Skeletal muscle tissue (tissue), 4 donors: Measurements from ENCODE around the gene TNFRSF14. TPM values are rescaled to one million over a fixed set of nuclear protein-coding genes. Genes with fewer than 3 reads are reported as not detected.
"Not testable (repeated sequence)": the region's sequence is repeated elsewhere in the genome, so short reads cannot be mapped to it uniquely, and the experiment has no call there.

Experiments used
- H3K27ac ChIP-seq: one replicate; pipeline ENCODE4 v1.7.0; 2013; ENCODE audit warnings: mild to moderate bottlenecking, low read depth, low read length, inconsistent platforms
- H3K27me3 ChIP-seq, 3 donors: one replicate each; pipeline ENCODE4 v1.7.0; 2013; ENCODE audit warnings: low read length in 3 of 3; ENCODE audit not compliant: control insufficient read depth in 3 of 3, insufficient read depth in 3 of 3
- H3K36me3 ChIP-seq, 3 donors: one replicate each; pipeline ENCODE4 v1.7.0; 2013; ENCODE audit warnings: low read length in 3 of 3; ENCODE audit not compliant: control insufficient read depth in 3 of 3, insufficient read depth in 3 of 3
- H3K4me1 ChIP-seq, 3 donors: one replicate each; pipeline ENCODE4 v1.7.0; 2013; ENCODE audit warnings: low read length in 3 of 3, mild to moderate bottlenecking in 3 of 3; ENCODE audit not compliant: control insufficient read depth in 3 of 3, insufficient read depth in 3 of 3
- H3K4me3 ChIP-seq, 3 donors: one replicate each; pipeline ENCODE4 v1.7.0; 2013; ENCODE audit warnings: low read length in 3 of 3
- H3K9ac ChIP-seq, 3 donors: one replicate each; pipeline ENCODE4 v1.7.0; 2013; ENCODE audit warnings: low read length in 3 of 3, mild to moderate bottlenecking in 3 of 3, moderate library complexity in 2 of 3, low read depth in 1 of 3
- H3K9me3 ChIP-seq, 3 donors: one replicate each; pipeline ENCODE4 v1.7.0; 2013; ENCODE audit warnings: low read length in 3 of 3; ENCODE audit not compliant: control insufficient read depth in 3 of 3
- total RNA-seq: library from RNA; depleted of rRNA; stranded (reverse); fragments of >200 nt; gene quantifications from one replicate; pipeline ENCODE4 v1.2.3, GENCODE V29; 2014
- donor health status: Osteomylitis.

Gene TNFRSF14
- total RNA-seq, 1 donor from 2014 or later, result 11.5 TPM

DNA sequence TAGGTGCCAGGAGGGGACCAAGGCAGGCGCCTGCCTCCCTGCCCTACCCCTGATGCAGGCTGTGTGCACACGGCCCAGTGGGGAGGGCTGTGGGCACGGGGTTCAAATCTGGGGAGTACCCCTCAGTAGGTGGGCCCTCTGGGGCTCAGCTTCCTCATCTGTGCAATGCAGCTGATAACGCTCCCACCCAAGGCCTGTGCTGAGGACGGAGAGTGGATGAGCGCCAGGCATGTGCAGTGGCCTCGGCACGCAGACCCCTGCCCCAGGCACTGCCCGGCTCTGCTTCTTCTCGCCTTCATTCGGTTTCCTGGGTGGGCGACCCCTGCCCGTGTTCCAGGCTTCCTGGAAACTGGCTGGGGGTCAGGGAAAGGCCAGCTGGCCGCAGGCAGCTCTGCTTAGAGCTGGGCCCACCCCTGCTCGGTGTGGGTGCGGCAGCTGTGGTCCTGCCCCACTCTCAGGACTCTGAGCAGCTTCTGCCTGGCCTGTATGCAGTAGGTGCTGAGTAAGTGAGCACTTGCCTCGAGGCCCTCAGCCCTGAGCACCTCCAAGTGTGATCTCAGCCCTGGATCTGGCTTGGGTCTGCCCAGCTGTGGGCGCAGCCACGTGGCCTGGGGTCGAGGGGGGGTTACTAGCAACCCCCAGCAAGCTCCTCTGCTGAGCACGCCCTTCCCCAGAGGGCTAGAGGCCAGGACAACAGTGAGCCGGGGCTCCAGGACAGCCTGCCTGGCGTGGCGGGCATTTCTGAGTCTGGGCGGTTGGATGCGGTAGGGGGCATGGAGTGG lies 11.9 kb upstream of the TNFRSF14 start:
- Histone ChIP-seq H3K27me3 (peaks cover 55 to 72% (median 58%) of the 10 kb centered on the region in 3 donors), H3K9ac (peak overlapping the region in 1 of 3 donors; percentile 25), H3K36me3 (no peaks in the 10 kb centered on the region), H3K9me3 (no peaks in the 10 kb centered on the region), H3K4me1 (peaks cover 37 to 46% (median 40%) of the 10 kb centered on the region in 3 donors), H3K4me3 (no peak overlapping the region), H3K27ac (no peak overlapping the region)

GRCh38 chr1:2544875-2545640 lies 11.1 kb upstream of the TNFRSF14 start:
- Histone ChIP-seq H3K4me1 (peaks cover 38 to 47% (median 41%) of the 10 kb centered on the region in 3 donors), H3K9me3 (no peaks in the 10 kb centered on the region), H3K27me3 (peaks cover 51 to 65% (median 51%) of the 10 kb centered on the region in 3 donors), H3K27ac (no peak overlapping the region), H3K4me3 (no peak overlapping the region), H3K36me3 (no peaks in the 10 kb centered on the region), H3K9ac (no peak overlapping the region)

DNA sequence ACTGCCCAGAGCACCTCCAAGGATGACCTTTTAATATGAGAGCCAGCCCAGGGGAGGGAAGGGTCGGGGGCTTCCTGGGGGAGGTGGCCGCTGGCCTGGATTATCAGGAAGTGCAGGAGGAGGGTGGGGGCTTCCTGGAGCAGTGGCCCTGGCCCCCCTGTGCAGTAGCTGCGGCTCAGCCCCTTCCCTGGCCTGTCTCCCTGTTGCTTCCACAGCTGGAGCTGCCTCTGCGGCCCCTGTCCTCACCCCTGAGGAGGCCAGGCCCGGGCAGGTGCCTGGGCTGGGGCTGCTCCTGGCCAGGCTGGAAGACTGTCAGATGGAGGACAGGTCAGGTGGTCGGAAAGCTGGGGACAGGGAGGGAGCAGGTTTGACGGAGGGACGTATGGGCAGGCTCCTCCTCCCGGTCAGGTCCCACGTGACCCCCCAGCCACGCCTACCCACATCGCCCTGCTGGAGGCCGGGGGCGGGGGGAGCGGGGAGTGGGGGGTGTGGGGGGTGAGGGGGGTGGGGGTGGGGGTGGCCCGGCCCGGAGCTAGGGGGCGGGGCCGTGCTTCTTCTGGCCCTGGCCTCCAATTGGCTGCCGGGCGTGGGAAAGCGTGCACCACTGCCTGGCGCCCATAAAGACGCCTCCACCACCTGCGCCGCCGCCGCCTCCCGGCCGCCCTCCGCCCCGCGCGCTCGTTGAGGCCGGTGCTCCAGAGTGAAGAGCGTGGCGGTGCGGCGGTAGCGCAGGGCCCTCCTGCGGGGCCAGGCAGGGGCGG lies 10.2 kb upstream of the TNFRSF14 start:
- H3K36me3 ChIP-seq, result no peaks in the 10 kb centered on the region

GRCh38 chr1:2546515-2547209 lies 9.5 kb upstream of the TNFRSF14 start:
- H3K9me3 ChIP-seq, result no peaks in the 10 kb centered on the region
- H3K4me3 ChIP-seq, result peak overlapping the region; percentile 32 to 60 (median 51)
- H3K27me3 ChIP-seq, result peaks cover 40 to 55% (median 42%) of the 10 kb centered on the region in 3 donors
- H3K36me3 ChIP-seq, result no peaks in the 10 kb centered on the region
- H3K4me1 ChIP-seq, result peaks cover 38 to 47% (median 39%) of the 10 kb centered on the region in 3 donors
- H3K27ac ChIP-seq, result peak overlapping the region; percentile 90
- peak overlapping the region; percentile 10 to 81 (median 38) for H3K9ac ChIP-seq

More for the DNA sequence above, 10.2 kb upstream of the TNFRSF14 start:
- Histone ChIP-seq H3K27ac (peak overlapping the region; percentile 90), H3K9me3 (no peaks in the 10 kb centered on the region), H3K4me1 (peaks cover 38 to 47% (median 41%) of the 10 kb centered on the region in 3 donors), H3K4me3 (peak overlapping the region in 2 of 3 donors; percentile 32 to 60), H3K9ac (peak overlapping the region in 1 of 3 donors; percentile 62), H3K27me3 (peaks cover 46 to 60% (median 47%) of the 10 kb centered on the region in 3 donors)

DNA sequence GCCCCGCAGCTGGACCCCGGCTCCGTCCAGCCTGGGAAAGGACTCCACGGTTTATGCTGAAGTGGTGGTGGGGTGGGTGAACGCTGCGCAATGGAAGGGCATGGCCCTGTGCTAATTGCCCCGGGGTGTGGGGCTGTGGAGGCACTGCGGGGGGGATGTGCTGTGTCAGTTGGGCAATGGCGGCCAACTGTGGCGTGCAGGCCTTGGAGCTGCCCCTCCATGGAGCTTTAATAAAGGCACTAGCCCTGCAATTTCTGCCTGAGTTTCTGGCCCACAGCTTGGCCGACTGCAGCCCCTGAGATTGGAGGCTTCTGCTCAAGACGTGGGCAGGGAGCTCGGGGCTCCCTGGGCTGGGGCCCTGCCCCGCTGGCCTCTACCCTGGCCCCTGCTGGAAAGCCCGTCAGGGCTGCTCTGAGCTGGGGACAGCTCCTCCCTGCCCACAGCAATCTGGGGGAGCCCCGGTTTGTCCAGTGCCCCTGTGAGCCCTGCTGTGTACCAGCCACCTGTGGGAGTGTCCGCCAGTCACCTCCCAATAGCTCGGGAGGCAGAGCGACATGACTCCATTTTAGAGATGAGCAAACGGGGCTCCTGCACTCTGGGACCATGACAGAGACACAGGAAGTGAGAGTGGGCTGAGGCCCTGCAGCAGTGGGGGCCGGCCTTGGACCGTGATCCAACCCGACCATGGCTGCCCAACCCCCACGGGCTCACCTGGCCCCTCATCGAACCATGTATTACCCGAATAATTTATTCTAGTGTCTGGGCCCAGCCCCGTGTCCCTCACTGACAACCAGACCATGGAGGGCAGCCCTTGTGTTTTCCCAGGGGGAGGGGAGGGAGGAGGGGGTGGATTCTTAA lies 8.7 kb upstream of the TNFRSF14 start:
- Histone ChIP-seq H3K27ac (peak overlapping the region; percentile 90), H3K4me3 (peak overlapping the region; percentile 23 to 61 (median 51)), H3K27me3 (peaks cover 33 to 50% (median 37%) of the 10 kb centered on the region in 3 donors), H3K9me3 (no peaks in the 10 kb centered on the region), H3K36me3 (no peaks in the 10 kb centered on the region), H3K9ac (peak overlapping the region; percentile 38 to 81 (median 43)), H3K4me1 (peaks cover 38 to 47% (median 39%) of the 10 kb centered on the region in 3 donors)

GRCh38 chr1:2548068-2548589 lies 8.0 kb upstream of the TNFRSF14 start:
- Histone ChIP-seq H3K27me3 (peaks cover 27 to 43% (median 30%) of the 10 kb centered on the region in 3 donors), H3K4me1 (peaks cover 38 to 47% (median 39%) of the 10 kb centered on the region in 3 donors), H3K27ac (peak overlapping the region; percentile 90), H3K9ac (peak overlapping the region; percentile 43 to 81 (median 71)), H3K36me3 (no peaks in the 10 kb centered on the region), H3K4me3 (peak overlapping the region; percentile 51 to 61 (median 51)), H3K9me3 (no peaks in the 10 kb centered on the region)

- peaks cover 30 to 40% (median 33%) of the 10 kb centered on the region in 3 donors for H3K4me1 ChIP-seq
- H3K27ac ChIP-seq, result peak overlapping the region; percentile 87
- H3K36me3 ChIP-seq, H3K9me3 ChIP-seq: not testable (repeated sequence)
- H3K27me3 ChIP-seq, result peaks cover 21 to 29% (median 21%) of the 10 kb centered on the region in 3 donors
- H3K4me3 ChIP-seq, result peak overlapping the region in 2 of 3 donors; percentile 14 to 58
- peak overlapping the region in 2 of 3 donors; percentile 64 to 81 for H3K9ac ChIP-seq
Measured at GRCh38 chr1:2549367-2550029, 6.7 kb upstream of the TNFRSF14 start.

- Histone ChIP-seq H3K27me3 (peaks cover 15 to 20% (median 16%) of the 10 kb centered on the region in 3 donors), H3K9ac (peak overlapping the region in 1 of 3 donors; percentile 45), H3K4me3 (peak overlapping the region in 1 of 3 donors; percentile 15), H3K4me1 (peaks cover 31 to 39% (median 35%) of the 10 kb centered on the region in 3 donors)
- H3K9me3 ChIP-seq, H3K36me3 ChIP-seq, H3K27ac ChIP-seq: not testable (repeated sequence)
Measured at GRCh38 chr1:2550309-2550861, 5.8 kb upstream of the TNFRSF14 start.
